ENCODE measurements around the gene PTBP1.
"Not testable (repeated sequence)": the region's sequence is repeated elsewhere in the genome, so short reads cannot be mapped to it uniquely, and the experiment has no call there.

The PTBP1 gene

GRCh38 chr19:810883-811489, 13.7 kb downstream of the PTBP1 start:
- no peak for DNase-seq (ENCODE audit: low spot score)

- no peak for DNase-seq (ENCODE audit: low spot score)
Measured at GRCh38 chr19:811506-812048, 14.3 kb downstream of the PTBP1 start.

- no peak for DNase-seq (ENCODE audit: low spot score)
Measured at GRCh38 chr19:812049-812746, 14.9 kb downstream of the PTBP1 start.

GRCh38 chr19:812747-813218, 15.5 kb downstream of the PTBP1 start:
- DNase-seq (ENCODE audit: low spot score), result no peak

- no peak for DNase-seq (ENCODE audit: low spot score)
Measured at GRCh38 chr19:813219-814151, 16.2 kb downstream of the PTBP1 start.

- DNase-seq (ENCODE audit: low spot score), result no peak
Measured at GRCh38 chr19:814152-815078, 17.2 kb downstream of the PTBP1 start.

GRCh38 chr19:815079-815774, 18.0 kb downstream of the PTBP1 start:
- no peak for DNase-seq (ENCODE audit: low spot score)

- DNase-seq (ENCODE audit: low spot score), result no peak
Measured at GRCh38 chr19:815775-816499, 18.7 kb downstream of the PTBP1 start.

- DNase-seq (ENCODE audit: low spot score), result no peak
Measured at GRCh38 chr19:816500-816857, 19.2 kb downstream of the PTBP1 start.

- not testable (repeated sequence) for DNase-seq (ENCODE audit: low spot score)
Measured at GRCh38 chr19:820212-820611, 23.0 kb downstream of the PTBP1 start.

- DNase-seq (ENCODE audit: low spot score), result no peak
Measured at GRCh38 chr19:821231-821824, 24.1 kb downstream of the PTBP1 start.

GRCh38 chr19:821825-822503, 24.7 kb downstream of the PTBP1 start, which contains the start of gene PLPPR3:
PLPPR3 (minus strand) TSS chr19:821955; CDS start chr19:821559, 396 bp downstream.
- no peak for DNase-seq (ENCODE audit: low spot score)

GRCh38 chr19:823565-824121, 26.4 kb downstream of the PTBP1 start:
- DNase-seq (ENCODE audit: low spot score), result no peak

GRCh38 chr19:824885-825284, 27.6 kb downstream of the PTBP1 start:
- no peak for DNase-seq (ENCODE audit: low spot score)

- DNase-seq (ENCODE audit: low spot score), result no peak
Measured at GRCh38 chr19:825897-826644, 28.8 kb downstream of the PTBP1 start.

GRCh38 chr19:827314-827709, 30.1 kb downstream of the PTBP1 start:
- DNase-seq (ENCODE audit: low spot score), result no peak

- DNase-seq (ENCODE audit: low spot score), result no peak
Measured at GRCh38 chr19:827710-828321, 30.6 kb downstream of the PTBP1 start, which contains the start of gene AZU1. AZU1 (plus strand) TSS chr19:827837; CDS start chr19:827847, 10 bp downstream.
